GM18858 (cell line): ENCODE measurements around the gene TBX2.

Source experiments
- ATAC-seq: cut with Tn5 transposase; IDR thresholded peaks from one replicate; pipeline ENCODE4 v1.9.1; 2021; ENCODE audit not compliant: unreplicated experiment

The TBX2 gene

DNA sequence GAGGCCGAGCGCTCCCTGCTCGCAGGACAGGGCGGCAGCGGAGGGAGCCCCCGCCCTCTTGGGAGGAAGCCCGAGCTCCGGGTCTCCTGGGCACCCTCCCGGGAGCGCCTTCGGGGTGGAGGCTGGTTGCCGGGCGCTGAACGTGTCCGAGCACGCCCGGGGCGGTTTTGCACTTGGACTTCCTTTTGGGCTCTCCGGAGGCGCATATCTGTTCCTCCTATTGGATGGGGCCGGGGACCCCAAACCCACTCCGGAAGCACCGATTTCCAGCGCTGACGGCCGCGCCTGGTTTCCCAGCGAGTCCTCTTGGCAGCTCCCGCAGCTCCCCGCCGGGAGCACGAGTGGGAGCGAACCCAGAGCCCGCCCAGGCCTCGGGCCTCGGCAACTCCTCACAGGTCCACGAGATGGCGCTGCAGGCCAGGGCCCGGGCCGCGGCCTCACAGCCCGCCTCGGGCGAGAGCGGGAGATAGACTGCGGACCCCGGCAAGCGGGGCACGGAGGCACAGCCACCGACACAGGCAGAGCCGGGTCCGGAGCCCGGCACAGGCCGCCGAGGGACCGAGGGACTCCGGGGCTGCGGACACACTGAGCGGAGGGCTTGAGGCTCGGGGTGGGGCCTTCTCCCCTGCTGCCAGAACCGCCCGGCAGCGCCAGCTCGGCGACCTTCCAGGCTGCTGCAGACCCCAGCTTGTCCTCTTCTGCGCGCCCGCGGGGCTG lies 12.7 kb downstream of the TBX2 start:
- ATAC-seq = peak; percentile 70

DNA sequence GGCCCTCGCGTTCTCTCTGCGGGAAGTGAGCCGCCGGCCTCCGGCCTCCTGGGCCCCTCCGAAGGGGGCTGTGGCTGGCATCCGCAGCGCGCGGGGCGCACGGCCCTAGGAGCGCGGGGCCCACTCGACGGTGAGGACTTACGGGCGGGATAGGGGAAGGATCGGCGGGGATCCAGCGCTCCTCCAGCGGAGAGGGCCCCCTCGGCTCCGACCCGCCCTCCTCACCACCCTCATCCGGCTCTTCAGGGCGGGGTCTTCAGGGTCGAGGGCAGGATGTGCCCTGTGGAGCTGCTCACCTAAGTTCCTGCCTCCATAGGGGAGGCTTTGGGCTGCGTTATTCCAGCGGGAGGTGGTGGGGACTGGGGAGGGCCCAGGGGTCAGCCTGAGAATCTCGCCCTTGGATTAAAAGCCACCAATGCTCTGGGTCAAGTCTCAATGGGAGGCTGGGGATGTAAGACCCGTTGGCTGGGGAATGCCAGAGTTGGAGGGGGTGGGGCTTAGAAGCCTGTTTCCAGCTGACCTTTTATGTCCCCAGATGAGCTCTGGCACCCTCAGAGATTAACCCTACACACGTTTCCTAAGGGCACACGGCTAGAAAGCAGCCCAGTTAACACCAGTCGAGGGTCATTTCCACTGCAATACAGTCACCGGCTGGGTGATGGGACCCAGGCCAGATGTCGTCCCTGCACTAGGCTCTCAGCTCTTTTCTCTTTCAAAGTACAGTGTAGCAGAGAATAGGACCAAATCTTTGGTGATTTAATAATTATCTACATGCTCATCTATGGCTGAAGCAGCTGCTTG lies 13.4 kb downstream of the TBX2 start:
- ATAC-seq = no peak

DNA sequence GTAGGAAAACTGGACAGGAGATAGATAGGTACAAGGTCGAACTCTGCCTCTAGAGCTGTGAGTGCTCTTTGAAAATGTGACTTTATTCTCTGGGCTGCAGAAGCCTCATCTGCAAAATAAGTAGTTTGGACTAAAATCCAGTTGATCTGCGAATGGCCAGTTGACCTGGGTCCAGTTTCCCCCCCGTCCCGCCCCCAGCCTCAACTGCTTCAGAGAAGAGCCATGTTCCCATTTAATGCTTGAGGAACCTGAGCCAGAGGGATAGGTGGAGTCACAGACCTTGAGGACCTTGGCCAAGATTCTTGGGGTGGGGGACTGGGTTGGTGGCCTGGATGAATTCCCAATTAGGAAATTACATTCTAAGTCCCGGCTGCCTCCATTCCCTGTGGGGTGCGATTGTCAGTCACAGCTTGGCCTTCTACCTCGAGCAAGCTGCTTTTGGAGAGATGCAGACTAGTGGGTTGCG lies 14.1 kb downstream of the TBX2 start:
- no peak for ATAC-seq

DNA sequence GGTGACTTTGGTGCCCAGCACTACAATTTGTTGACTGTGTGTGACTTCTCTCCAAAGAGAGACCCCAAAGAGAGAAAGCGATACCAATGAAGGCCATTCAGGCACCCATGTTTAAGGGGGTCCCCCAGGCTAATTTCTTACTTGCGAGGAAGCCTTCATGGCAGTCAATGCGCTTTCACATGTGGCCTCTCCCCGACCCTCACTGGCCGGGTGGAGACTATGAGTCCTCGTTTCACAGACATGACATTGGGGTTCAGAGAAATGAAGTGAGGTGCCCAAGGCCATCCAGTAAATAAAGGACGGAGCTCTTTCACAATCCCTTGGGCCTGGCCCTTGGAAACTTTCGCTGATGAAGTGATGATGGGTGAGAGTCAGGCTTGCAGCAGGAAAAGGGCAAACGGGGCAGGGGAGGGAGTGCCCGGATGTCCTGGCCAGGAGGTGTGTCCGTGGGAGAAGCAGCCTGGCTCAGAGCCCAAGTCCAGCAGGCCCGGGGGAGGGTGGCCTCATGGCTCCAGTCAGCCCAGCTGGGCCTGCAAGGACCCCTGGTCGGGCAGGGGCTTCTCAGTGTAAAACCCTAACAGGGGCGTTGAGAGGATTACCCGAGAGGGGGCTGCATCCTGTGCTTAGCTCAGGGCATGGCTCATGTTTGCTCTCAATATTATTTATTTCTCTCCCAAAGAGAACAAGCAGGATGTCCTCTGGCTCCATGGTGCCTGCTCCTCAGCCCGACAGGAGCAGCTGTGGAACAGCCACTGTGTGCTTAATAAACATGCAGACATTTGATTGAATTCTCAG lies 14.7 kb downstream of the TBX2 start:
- ATAC-seq = no peak

DNA sequence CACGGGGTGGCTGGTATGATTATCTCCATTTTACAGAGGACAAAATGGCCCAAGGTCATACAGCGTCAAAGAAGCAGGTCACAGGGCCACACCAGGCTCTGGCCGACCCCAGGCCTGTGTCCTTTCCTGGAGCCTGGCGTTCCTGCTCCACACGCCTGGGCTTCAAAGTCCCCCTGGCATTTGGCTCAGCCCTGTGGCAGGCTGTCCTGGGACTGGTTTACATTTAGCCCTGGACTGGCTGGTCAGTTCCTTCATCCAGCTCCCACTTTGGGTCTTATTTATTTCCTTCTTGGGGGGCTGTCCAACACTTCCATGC lies 15.3 kb downstream of the TBX2 start:
- no peak for ATAC-seq

DNA sequence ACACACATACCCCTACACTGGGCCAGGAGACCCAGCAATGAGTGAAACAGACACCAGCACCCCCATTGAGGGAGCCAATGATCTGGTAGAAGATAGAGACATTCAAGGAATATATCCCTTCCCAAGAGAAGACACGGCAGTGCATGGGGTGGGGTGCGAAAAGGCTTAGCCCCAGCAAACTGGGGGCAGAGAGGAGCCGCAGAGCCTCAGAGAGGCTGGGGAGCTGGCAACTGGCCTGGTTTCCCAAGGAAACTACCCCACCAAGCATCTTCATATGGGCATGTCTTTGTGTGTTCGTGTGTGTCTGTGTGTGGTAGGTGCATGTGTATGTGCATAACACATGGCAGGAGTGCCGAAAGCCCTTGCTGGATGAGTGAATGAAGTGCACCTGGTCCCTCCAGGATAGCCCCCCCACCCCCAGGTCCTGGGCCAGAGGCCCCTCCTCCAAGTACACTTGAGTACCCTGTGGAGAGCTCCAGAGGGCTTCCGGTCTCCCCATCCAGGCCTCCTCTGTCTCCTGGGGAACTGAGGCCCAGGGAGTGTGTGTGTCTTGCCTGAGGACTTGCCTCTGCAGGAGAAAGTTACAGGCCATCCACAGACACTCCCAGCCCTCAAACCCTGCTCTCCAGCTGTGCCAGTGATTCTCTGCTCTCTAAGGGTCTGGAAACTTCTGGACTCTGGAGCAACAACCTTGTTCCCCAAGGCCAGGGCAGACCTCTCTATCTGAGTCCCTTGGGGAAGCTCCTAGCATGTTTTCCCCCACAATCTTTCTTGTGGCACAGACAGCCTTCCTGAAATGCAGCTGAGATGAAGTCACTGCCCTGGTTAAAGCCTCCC lies 15.9 kb downstream of the TBX2 start:
- no peak for ATAC-seq

DNA sequence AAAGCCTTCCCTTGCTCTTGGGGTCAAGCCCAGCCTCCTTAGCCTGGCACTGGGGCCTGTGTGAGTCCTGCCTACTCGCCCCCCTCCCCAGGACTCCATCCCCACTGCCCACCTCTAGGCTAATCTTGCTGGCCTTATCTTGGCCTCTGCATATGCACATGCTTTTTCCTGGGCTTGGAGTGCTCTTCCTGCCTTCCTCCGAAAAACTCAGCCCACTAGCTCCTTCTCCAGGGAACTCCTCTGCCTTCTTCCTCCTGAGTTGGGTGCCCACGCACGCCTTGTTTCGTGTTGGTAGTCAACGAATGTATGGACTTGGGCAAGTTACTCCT lies 16.5 kb downstream of the TBX2 start:
- ATAC-seq = no peak

DNA sequence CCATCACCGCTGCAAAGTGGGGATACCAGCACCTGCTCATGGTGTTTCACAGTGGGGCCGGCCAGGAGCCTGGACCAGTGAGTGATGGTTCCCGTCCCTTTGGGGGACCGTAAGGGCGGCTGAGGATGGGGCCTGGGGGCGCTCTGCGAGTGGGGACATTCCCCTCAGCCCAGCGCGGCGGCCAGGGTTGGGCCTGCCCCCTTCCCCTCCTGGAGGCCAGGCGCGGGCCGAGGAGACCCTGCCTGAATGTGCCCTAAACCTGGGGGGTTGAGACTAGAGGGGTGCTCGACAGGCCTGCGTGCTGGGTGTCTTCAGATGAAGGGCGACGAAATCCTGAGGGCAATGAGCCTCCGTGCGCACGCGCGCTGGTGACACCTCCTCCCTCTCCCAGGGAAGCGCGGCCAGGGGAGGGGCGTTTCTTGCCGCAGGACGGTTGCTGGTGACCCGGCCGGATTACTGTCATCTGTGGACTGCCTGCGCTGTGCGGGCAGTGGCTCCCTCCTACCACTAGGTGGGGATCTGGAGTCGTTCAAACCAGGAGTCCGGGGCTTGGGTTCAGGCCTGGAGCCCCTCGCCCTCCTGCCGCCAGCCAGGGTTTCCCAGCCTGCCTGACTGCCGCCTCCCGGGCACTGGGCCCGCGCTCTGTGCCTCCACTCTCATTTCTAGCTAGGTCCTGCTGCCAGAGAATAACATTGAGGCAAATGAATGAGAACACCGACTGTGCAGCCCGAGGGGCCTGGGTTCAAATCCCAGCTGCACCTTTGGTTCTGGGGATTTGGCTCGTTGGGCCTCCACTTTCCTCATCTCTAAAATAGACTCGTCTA lies 17.1 kb downstream of the TBX2 start:
- no peak for ATAC-seq

DNA sequence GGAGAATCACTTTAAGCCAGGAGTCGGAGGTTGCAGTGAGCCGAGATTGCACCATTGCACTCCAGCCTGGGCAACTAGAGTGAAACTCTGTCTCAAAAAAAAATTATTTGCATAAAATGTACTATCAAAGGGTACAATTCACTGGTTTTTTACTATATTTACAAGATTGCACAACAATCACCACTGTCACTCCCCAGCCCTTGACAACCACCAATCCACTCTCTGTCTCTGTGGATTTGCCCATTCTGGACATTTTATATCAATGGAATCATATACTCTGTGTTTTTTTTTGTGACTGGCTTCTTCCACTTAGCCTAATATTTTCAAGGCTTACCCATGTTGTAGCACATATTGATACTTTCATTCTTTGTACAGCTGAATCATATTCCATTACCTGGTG lies 18.8 kb downstream of the TBX2 start:
- ATAC-seq = no peak

DNA sequence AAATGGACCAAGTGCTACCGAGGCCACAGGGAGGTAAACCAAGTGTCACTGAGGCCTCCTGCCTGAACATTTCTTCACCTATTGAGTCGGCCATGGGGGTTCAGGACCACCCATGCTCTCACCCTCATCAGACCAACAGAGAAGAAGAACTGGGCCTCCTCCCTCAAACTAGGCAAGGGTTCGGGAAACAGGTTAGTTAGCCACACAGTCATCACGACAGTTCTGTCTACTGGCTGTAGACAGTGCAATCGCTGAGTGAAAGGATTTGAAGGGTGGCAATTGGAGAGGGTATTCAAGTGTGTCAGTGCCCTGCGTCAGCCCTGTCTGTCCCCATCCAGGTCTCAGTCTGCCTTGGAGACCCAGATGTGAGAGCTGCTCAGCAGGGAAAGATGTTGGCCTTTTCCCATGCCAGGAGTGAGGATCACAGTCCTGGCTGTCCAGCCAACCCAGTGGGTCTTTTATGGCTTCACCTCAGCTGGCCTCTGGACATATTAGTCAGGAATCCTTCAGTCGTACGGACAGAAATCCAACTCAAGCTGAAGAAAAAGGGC lies 19.9 kb downstream of the TBX2 start:
- no peak for ATAC-seq

DNA sequence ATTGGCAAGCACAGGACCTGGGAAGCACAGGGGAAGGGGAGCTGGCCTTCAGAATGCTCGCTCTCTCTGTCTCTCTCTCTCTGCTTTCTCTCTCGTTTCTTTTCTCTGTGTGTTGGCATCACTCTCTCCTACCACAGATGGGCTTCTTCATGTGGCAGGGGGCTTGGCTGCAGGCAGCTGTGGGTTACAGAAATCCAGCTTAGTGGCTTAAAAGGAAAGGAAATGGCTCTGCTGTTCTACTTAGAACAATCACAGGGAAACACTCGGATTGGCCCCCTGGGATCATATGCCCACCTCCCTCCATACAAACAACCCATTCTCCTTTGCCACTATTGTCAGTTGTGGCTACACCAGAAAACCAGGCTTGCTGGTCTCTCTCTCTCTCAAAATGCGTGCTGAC lies 20.4 kb downstream of the TBX2 start:
- ATAC-seq = no peak

DNA sequence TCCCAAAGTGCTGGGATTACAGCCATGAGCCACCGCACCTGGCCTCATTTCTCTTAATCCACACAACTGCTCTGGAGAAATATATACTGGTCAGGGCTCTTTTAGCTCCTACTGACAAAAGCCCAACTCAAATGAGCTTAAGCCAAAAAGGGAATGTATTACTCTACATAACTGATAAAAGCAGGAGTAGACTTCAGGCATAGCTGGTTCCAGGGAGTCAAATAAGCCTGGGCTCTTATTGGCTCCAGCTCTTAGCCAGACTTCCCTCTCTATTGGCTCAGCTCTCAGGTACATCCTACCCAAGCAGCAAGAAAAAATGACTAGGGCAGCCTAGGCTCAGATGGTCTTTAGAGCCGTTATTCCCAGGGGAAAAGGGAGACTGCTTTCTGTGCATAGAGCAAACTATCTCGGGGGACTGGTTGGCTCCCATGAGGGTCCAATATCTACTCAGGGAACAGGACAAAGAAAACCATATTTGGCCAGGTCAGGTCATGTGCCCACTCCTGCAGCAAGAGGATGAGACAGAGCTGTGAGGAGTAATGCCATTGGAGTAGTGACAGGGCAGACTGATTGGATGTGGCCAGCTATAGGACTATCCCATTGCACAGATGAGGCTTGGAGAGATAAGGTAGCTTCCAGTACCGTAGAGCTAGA lies 21.2 kb downstream of the TBX2 start:
- no peak for ATAC-seq

DNA sequence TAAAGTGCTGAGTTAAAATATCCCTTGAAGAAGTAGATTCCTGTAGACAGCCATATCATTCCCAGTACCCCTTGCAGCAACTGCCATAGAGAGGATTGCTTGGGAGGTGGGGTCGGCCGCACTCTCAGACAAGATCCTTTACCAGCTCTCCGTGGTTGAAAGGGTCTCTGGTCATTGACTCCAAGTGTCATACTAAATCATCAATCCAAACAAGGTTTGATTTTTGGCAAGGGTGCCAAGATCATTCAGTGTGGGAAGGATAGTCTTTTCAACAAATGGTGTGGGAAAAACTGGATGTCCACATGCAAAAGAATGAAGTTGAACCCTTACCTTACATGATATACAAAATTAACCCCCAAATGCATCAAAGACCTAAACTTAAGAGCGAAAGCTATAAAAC lies 21.8 kb downstream of the TBX2 start:
- ATAC-seq = no peak

DNA sequence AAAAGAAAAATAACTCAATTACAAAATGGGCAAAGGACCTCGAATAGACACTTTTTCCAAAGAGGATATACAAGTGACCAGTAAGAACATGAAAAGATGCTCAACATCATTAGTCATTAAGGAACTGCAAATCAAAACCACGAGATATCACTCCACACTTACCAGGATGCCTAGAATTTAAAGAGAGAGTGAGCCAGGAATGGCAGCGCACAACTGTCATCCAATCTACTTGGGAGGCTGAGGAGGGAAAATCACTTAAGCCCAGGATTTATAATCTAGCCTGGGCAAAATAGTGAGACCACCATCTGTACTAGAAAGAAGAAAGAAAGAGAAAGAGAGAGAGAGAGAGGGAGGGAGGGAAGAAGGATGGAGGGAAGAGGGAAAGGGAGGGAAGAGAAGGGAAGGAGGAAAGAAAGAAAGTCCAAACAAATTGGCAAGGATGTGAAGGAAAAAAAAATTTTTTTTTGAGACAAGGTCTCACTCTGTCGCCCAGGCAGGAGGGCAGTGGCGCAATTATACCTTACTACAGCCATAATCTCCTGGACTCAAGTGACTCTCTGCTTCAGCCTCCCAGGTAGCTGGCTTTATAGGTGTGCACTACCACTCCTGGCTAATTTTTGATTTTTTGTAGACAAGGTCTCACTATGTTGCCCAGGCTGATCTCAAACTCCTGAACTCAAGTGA lies 22.6 kb downstream of the TBX2 start:
- ATAC-seq = no peak

DNA sequence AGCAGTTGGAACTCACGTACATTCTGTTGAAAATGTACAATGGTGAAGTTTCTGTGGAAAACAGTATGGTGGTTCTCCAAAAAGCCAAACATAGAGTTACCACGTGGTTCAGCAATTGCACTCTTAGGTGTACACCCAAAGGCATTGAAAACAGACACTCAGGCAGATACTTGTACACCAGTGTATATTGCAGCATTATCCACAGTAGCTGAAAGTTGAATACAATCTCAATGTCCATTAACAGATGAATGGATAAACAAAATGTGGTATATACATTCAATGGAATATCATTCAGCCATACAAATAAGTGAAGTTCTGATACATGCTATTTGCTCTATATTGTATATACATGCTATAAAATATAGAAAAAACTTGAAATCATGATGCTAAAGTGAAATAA lies 23.2 kb downstream of the TBX2 start:
- ATAC-seq = no peak

DNA sequence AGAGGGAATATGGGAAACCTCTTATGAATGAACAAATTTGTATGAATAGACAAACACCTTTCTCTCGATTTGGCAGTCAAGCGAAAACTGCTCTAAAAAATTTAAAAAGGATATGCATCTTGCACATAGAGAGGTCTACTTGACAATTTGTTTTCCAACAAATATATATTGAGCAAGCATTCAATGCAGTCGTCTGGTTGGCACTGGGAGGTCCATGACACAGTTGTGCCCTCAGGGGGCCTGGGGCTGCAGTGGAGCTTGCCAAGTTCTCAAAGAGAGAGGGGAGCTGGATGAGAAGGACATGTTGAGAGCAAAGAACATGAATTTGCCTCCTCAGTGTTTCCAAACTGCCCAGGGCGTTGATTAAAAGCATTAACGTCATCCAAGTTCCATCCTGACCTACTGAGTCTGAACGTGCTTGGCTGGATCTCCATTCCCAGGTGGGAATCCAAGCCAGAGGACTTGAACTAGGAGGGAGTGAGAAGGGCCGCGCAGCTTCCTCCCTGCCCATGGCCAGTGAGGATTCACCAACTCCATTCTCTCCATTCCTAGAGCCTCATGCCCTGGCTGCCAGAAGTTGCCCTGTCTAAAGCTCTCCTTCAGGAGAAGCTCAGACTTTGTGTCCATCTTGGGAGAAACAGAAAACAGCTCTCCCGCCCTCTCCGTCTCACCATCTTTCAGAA lies 24.5 kb downstream of the TBX2 start:
- no peak for ATAC-seq

DNA sequence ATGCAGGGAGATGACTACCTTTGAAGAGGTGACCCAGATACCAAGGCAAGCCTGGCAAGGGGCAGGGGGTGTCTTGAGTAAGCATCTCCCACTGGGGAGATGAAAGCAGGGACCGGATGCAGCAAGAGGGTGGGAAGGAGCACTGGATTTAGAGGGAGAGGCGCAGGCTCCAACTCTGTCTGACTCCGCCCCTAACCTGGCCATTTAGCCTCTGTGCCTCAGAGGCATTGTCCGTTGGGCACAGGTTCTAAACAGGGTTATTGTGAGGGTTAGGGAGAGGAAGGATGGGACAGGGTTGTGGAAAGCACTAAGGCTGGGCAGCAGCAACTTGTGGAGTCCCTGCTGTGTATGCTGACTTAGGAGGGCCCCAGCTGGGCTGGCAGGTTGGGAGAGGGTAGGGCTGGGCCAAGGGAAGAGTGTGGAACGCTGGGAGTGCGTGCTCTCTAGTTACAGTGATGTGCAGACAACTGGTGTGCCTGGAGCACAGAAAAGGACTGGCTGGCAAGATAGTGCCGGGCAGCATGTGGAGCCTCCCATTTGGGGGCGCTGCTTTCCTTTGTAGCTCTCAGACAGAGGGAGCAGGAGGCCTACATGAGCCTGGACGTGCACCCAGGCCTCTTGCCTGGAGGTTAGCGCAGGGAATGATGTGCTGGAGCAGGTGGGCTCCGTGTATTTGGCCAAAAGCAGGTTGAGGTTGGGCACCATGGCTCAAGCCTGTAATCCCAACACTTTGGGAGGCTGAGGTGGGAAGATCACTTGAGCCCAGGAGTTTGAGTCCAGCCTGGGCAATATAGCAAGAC lies 26.2 kb downstream of the TBX2 start:
- no peak for ATAC-seq
